CD14-positive monocyte (primary cell): Measurements from ENCODE around the gene MSI1. TPM values are rescaled to one million over a fixed set of nuclear protein-coding genes. Genes with fewer than 3 reads are reported as not detected.

Source experiments
- DNase-seq, 3 donors: peaks; one replicate each; pipeline ENCODE4 v3.0.0-alpha.2; 2011 to 2022
- H2AFZ ChIP-seq: 2 replicates; pipeline ENCODE4 v1.6.0; 2012; ENCODE audit warnings: mild to moderate bottlenecking, low read depth, low read length, inconsistent platforms; ENCODE audit not compliant: insufficient read depth, poor library complexity, severe bottlenecking
- H3K27ac ChIP-seq, 2 donors: 1 replicate in 1 of 2; 2 replicates in 1 of 2; pipeline ENCODE4 v1.5.1; 2012 to 2013; ENCODE audit warnings: low read length in 2 of 2, control low read depth in 1 of 2, inconsistent platforms in 1 of 2, low read depth in 1 of 2, mild to moderate bottlenecking in 1 of 2
- H3K27me3 ChIP-seq, 2 donors: one replicate each; pipeline versions ENCODE4 v1.6.0 to v1.6.1; 2011 to 2013; ENCODE audit warnings: low read length in 2 of 2; ENCODE audit not compliant: control insufficient read depth in 2 of 2, insufficient read depth in 2 of 2
- H3K36me3 ChIP-seq, 2 donors: replicated peaks in 1 of 2; 1 replicate in 1 of 2; 2 replicates in 1 of 2; pipeline versions ENCODE4 v1.5.1 to v1.6.1; 2012 to 2013; ENCODE audit warnings: low read length in 2 of 2, control low read depth in 1 of 2, inconsistent platforms in 1 of 2, mild to moderate bottlenecking in 1 of 2; ENCODE audit not compliant: insufficient read depth in 2 of 2, control insufficient read depth in 1 of 2
- H3K4me1 ChIP-seq, 2 donors: 1 replicate in 1 of 2; 2 replicates in 1 of 2; pipeline versions ENCODE4 v1.5.1 to v1.6.1; 2012 to 2013; ENCODE audit warnings: low read length in 2 of 2, control low read depth in 1 of 2, inconsistent platforms in 1 of 2, mild to moderate bottlenecking in 1 of 2, moderate library complexity in 1 of 2; ENCODE audit not compliant: insufficient read depth in 2 of 2, control insufficient read depth in 1 of 2
- H3K4me2 ChIP-seq: replicated peaks from 2 replicates; pipeline ENCODE3; 2012; ENCODE audit warnings: low read length, moderate library complexity, mild to moderate bottlenecking; ENCODE audit not compliant: poor library complexity, severe bottlenecking; ENCODE audit errors: extremely low read depth
- H3K4me3 ChIP-seq, 3 experiments: fragments of 200-600 bp in 1 of 3; sonication (generic) in 1 of 3; replicated peaks in 1 of 3; 1 replicate in 2 of 3; 2 replicates in 1 of 3; pipeline ENCODE4 v1.5.1; 2011 to 2013; ENCODE audit warnings: low read length in 3 of 3, mild to moderate bottlenecking in 3 of 3, control low read depth in 2 of 3, low read depth in 2 of 3, inconsistent platforms in 1 of 3, moderate library complexity in 1 of 3
- H3K79me2 ChIP-seq: 2 replicates; pipeline ENCODE4 v1.6.0; 2012; ENCODE audit warnings: mild to moderate bottlenecking, control low read depth, inconsistent platforms, low read length, moderate library complexity; ENCODE audit not compliant: insufficient read depth
- H3K9ac ChIP-seq: 2 replicates; pipeline ENCODE4 v1.6.0; 2017; ENCODE audit warnings: low read length, mild to moderate bottlenecking; ENCODE audit not compliant: insufficient read depth, poor library complexity, severe bottlenecking
- H3K9me3 ChIP-seq, 2 donors: replicated peaks in 1 of 2; 1 replicate in 1 of 2; 2 replicates in 1 of 2; pipeline versions ENCODE4 v1.5.1 to v1.6.1; 2012 to 2013; ENCODE audit warnings: low read length in 2 of 2, control low read depth in 1 of 2; ENCODE audit not compliant: control insufficient read depth in 1 of 2, insufficient read depth in 1 of 2
- H4K20me1 ChIP-seq: 2 replicates; pipeline ENCODE4 v1.6.0; 2012; ENCODE audit warnings: mild to moderate bottlenecking, low read length, control low read depth, moderate library complexity; ENCODE audit not compliant: insufficient read depth
- H3K27ac Mint-ChIP-seq, 7 donors: one replicate each; pipeline ENCODE4 v1.8.0; 2020; ENCODE audit warnings: mild to moderate bottlenecking in 7 of 7, mixed read lengths in 7 of 7, moderate library complexity in 6 of 7, inconsistent platforms in 2 of 7
- H3K27me3 Mint-ChIP-seq, 3 donors: one replicate each; pipeline ENCODE4 v1.8.0; 2021 to 2022; ENCODE audit warnings: low read depth in 3 of 3, mild to moderate bottlenecking in 3 of 3, mixed read lengths in 3 of 3, moderate library complexity in 3 of 3, inconsistent platforms in 1 of 3
- H3K36me3 Mint-ChIP-seq, 2 donors: one replicate each; pipeline ENCODE4 v1.8.0; 2020; ENCODE audit warnings: mixed read lengths in 2 of 2, inconsistent platforms in 1 of 2, mild to moderate bottlenecking in 1 of 2
- H3K4me1 Mint-ChIP-seq: one replicate; pipeline ENCODE4 v1.8.0; 2020; ENCODE audit warnings: mild to moderate bottlenecking, mixed read lengths
- H3K4me3 Mint-ChIP-seq, 2 donors: one replicate each; pipeline ENCODE4 v1.8.0; 2020; ENCODE audit warnings: mild to moderate bottlenecking in 2 of 2, mixed read lengths in 2 of 2, moderate library complexity in 1 of 2
- H3K9me3 Mint-ChIP-seq, 7 donors: one replicate each; pipeline ENCODE4 v1.8.0; 2020 to 2022; ENCODE audit warnings: mixed read lengths in 7 of 7, mild to moderate bottlenecking in 6 of 7, moderate library complexity in 6 of 7, inconsistent platforms in 2 of 7
- WGBS: methylation state at CpG from one replicate; pipeline ENCODE4 v1.1.5; 2013; ENCODE audit warnings: missing lambda C conversion rate; ENCODE audit not compliant: insufficient coverage; 5-methylcytosine and 5-hydroxymethylcytosine counted together
- intact Hi-C, 2 donors: fragments of 100-400 bp; cut with micrococcal nuclease; formaldehyde crosslinking; loops; one replicate each; pipeline versions ENCODE4 v1.15.0 to v1.15.1; 2023
- polyA plus RNA-seq, 3 donors: library from polyadenylated mRNA; depleted of rRNA in 1 of 3; unstranded in 2 of 3; stranded (reverse) in 1 of 3; fragments of 300-500 nt in 2 of 3; fragments of >200 nt in 1 of 3; fragmentation: Illumina TruSeq in 2 of 3; gene quantifications; 1 replicate in 2 of 3; 2 replicates in 1 of 3; pipeline ENCODE4 v1.2.3, GENCODE V29; 2012 to 2021
- TF ChIP-seq, protein P1 (sequence below): fragments of 200-600 bp; IDR thresholded peaks from one replicate; pipeline ENCODE4 v1.8.0; 2022; ENCODE audit warnings: antibody characterized with exemption, mild to moderate bottlenecking

The MSI1 gene
- polyA plus RNA-seq, 3 donors = not detected

DNA sequence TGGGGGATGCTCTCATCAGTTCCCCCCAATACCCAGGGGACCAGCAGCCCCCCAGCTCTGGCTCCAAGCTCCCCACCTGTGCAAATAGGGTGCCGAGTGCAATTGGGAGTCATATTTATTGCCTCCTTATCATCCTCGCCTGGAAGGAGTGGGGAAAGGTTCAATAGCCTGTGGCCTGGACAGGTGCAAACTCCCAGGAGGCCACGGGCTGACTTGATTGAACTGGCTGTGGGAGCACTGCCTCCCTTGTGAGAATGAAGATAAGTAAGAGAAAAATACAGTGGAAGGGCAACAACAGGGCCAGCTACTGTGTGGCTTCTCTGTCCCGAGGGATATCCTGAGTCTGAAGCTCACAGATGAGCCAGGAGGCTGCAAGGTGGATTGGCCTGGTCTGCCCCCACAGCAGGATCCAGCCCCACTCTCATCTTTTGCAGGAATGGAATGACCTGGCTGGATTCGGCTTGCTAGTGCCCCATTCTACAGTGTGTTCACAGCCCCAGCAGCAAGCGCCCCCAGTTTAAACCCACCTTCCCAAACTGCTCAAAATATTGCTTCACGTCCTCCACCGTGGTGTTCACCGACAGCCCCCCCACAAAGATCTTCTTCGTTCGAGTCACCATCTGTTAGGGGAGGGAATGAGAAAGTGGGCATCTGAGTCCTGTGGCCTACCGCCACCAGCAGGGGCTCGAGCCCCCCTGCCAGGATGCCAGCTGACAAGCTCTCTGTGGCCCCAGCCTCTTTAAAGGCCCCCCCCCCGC is 6.3 kb downstream of the MSI1 start:
- intact Hi-C loops = no loop called here
- H3K4me2 ChIP-seq = no peak overlapping the region
- no peak for DNase-seq
- H2AFZ ChIP-seq = no peak overlapping the region
- 92% methylated on average over 5 of the region's 14 CpGs for WGBS
- H3K9ac ChIP-seq = no peak overlapping the region
- peaks cover 3% of the 10 kb centered on the region for H3K4me1 Mint-ChIP-seq
- H3K36me3 Mint-ChIP-seq = no peaks in the 10 kb centered on the region
- peaks cover 0 to 5% (median under 1%) of the 10 kb centered on the region in 7 donors for H3K9me3 Mint-ChIP-seq
- H3K4me3 ChIP-seq = no peak overlapping the region
- H3K4me1 ChIP-seq = no peaks in the 10 kb centered on the region
- TF ChIP-seq, protein P1, sequence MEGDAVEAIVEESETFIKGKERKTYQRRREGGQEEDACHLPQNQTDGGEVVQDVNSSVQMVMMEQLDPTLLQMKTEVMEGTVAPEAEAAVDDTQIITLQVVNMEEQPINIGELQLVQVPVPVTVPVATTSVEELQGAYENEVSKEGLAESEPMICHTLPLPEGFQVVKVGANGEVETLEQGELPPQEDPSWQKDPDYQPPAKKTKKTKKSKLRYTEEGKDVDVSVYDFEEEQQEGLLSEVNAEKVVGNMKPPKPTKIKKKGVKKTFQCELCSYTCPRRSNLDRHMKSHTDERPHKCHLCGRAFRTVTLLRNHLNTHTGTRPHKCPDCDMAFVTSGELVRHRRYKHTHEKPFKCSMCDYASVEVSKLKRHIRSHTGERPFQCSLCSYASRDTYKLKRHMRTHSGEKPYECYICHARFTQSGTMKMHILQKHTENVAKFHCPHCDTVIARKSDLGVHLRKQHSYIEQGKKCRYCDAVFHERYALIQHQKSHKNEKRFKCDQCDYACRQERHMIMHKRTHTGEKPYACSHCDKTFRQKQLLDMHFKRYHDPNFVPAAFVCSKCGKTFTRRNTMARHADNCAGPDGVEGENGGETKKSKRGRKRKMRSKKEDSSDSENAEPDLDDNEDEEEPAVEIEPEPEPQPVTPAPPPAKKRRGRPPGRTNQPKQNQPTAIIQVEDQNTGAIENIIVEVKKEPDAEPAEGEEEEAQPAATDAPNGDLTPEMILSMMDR = no peak
- no peaks in the 10 kb centered on the region for H4K20me1 ChIP-seq
- H3K79me2 ChIP-seq = no peaks in the 10 kb centered on the region
- peaks cover 2 to 3% of the 10 kb centered on the region in 2 donors for H3K9me3 ChIP-seq
- H3K27ac ChIP-seq = no peak overlapping the region
- H3K27ac Mint-ChIP-seq = no peak overlapping the region
- H3K4me3 Mint-ChIP-seq = peak overlapping the region in 1 of 2 donors; percentile 62
- H3K27me3 ChIP-seq = peaks cover 37 to 71% of the 10 kb centered on the region in 2 donors
- H3K36me3 ChIP-seq = no peaks in the 10 kb centered on the region
- peaks cover 64 to 93% (median 75%) of the 10 kb centered on the region in 3 donors for H3K27me3 Mint-ChIP-seq

DNA sequence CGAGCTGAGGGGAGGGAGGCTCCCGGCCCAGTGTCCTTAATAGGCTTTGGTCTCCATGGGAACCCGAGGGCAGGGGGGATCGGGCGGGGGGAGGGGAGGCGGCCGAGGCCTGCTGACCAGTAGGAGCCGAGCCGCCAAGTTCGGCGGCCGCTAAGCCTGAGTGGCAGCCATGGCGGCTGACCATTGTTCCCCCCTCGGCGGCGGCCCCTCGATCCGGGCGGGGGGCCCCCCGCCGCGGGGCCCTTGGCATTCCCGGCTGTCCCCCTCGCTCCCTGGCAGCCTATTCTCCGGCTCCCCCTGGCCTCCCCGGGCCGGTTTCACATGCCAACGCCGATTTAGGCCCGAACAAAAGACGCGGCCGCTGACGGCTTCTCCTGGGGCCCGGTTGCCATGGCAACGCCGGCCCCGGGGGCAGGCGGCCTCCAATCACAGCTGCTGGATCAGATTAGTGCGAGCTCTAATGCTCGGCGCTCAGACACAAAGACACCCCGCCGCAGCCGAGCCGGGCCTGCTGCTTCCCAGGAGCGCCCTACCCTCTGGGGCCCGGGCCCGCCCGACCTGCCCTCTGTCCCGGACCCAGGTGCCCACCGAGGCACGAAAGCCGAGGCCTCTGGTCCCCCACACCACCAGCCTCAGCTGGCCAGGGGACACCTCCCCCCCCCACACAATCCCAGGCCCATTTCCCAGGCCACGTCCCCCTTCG is 7.3 kb downstream of the MSI1 start:
- H3K79me2 ChIP-seq = no peaks in the 10 kb centered on the region
- peaks cover 27 to 61% of the 10 kb centered on the region in 2 donors for H3K27me3 ChIP-seq
- DNase-seq = no peak
- 11% methylated on average over 46 of the region's 56 CpGs for WGBS
- intact Hi-C loops = no loop called here
- H3K4me2 ChIP-seq = no peak overlapping the region
- H2AFZ ChIP-seq = no peak overlapping the region
- H3K36me3 ChIP-seq = no peaks in the 10 kb centered on the region
- H3K4me3 ChIP-seq = no peak overlapping the region
- H3K9ac ChIP-seq = no peak overlapping the region
- no peaks in the 10 kb centered on the region for H4K20me1 ChIP-seq
- peaks cover 3% of the 10 kb centered on the region for H3K4me1 Mint-ChIP-seq
- H3K27me3 Mint-ChIP-seq = peaks cover 57 to 85% (median 71%) of the 10 kb centered on the region in 3 donors
- no peaks in the 10 kb centered on the region for H3K4me1 ChIP-seq
- TF ChIP-seq, protein P1 = no peak
- H3K9me3 Mint-ChIP-seq = peaks cover 0 to 3% (median 0%) of the 10 kb centered on the region in 7 donors
- H3K27ac ChIP-seq = no peak overlapping the region
- H3K27ac Mint-ChIP-seq = no peak overlapping the region
- H3K4me3 Mint-ChIP-seq = peak overlapping the region in 1 of 2 donors; percentile 62
- no peaks in the 10 kb centered on the region for H3K36me3 Mint-ChIP-seq
- peaks cover 2 to 3% of the 10 kb centered on the region in 2 donors for H3K9me3 ChIP-seq
